GM18870 (cell line): ENCODE data around the gene TSPAN13.

Experiments
- ATAC-seq: cut with Tn5 transposase; IDR thresholded peaks from one replicate; pipeline ENCODE4 v1.9.1; 2021; ENCODE audit warnings: moderate library complexity; ENCODE audit not compliant: unreplicated experiment

The TSPAN13 gene

DNA sequence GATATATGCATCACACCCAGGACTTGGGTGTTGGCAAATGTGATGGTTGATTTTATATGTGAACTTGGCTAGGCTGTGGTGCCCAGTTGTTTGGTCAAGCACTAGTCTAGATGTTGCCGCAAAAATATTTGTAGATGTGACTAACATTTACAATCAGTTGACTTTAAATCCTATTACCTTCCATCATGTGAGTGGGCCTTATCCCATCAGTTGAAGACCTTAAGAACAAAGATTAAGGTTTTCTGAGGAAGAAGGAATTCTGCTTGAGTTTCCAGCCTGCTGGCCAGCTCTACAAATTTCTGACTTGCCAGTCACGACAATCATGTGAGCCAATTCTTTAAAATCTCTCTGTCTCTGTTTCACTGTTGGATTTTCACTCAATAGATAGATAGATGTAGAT is 20.3 kb downstream of the TSPAN13 start:
- ATAC-seq: no peak

DNA sequence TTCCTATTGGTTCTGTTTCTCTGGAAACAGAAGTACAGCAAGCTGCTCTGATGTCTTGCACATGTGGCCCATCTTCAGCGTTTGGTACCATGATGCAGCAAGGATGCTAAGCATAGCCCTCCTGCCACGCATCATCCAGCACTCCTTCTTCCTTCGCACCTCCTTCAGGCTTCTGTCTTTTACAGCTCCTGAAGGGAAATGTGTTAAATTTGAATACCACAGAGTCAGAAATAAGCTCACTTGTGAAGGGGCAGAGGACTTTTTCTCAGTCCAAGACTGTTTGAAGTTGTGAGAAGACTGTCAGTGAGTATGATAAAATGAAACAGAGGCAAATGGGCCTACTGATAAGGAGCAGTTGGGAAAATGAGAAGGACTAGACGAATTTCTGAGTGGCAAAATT is 20.7 kb downstream of the TSPAN13 start:
- ATAC-seq: no peak

DNA sequence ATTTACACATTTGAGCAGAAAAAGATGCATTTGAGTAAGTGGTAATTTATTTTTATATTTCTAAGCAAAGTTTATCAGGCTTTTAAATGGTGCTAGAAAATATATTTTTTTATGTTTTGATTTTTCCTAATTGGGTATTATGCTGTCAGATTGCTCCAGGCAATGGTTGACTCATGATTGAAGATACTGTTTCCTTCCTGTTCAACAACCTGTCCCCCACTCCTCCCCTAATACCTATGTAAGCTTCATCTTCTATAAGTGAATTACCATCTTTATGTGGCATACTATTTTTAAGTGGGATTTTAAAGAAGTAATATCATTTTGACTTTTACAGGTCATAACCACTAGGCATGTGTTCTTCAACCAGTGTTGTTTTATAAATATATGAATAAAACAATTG is 21.4 kb downstream of the TSPAN13 start:
- no peak for ATAC-seq

DNA sequence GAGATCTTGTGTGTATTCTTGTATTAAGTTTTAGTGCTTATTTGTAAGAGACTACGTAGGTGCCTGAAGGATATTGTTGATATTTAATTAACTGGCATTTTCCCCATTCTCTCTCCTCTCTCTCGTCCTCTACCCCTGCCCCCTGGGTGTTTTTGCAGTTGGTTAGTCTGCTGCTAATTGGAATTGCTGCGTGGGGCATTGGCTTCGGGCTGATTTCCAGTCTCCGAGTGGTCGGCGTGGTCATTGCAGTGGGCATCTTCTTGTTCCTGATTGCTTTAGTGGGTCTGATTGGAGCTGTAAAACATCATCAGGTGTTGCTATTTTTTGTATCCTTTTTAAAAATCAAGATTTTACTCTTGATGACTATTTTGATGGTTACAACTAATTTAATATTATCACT is 22.5 kb downstream of the TSPAN13 start:
- no peak for ATAC-seq

DNA sequence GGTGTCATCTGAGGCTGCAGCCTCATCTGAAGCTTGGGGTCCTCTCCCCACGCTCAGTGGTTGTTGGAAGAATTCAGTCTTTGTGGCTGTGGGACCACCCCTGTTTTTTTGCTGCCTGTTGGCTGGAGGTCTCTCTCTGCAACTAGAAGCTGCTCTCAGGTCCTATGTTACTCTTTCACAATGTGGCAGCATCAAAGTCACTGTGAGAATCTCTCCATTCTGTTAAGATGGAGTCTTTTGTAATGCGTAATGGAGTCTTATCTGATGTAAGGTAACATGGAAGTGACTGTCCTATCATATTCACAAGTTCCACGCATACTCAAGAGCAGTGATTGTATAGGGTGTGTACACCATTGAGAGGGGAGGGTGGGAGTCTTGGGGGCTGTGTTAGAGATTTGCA is 24.9 kb downstream of the TSPAN13 start:
- no peak for ATAC-seq

DNA sequence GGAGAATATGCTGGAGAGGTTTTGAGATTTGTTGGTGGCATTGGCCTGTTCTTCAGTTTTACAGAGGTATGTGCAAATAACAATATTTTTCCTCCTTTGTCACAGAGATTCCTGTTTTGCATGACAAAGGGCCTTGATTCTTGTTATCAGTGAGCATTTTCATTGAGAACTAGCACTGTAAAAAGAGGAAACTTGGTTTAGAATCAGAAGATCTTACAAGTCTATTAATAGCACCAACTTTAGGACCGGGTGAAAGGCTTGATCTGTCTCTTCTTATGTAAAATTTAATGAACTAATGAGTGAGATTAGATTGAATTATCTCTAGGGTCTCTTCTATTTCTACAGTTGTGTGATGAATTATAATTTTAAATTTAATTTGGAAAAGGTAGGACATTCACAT is 25.5 kb downstream of the TSPAN13 start:
- no peak for ATAC-seq

DNA sequence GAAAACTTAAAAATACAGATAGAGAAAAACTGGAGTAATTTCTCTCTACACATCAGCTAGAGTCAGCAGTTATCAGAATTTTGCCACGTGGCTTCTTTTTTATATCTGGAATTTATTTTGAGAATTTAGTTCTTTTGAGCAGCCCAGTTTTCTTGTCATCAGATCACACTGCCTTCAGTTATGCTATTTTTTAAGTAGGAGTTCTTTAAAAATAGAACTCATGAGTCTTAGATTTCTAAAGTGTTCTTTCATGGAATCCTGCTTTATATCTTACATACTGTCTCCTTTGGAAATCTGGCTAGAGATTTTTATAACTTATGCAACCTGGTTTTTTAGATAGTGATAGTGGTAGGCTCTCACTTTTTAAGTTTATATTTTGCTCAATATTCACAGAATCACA is 27.0 kb downstream of the TSPAN13 start:
- no peak for ATAC-seq

DNA sequence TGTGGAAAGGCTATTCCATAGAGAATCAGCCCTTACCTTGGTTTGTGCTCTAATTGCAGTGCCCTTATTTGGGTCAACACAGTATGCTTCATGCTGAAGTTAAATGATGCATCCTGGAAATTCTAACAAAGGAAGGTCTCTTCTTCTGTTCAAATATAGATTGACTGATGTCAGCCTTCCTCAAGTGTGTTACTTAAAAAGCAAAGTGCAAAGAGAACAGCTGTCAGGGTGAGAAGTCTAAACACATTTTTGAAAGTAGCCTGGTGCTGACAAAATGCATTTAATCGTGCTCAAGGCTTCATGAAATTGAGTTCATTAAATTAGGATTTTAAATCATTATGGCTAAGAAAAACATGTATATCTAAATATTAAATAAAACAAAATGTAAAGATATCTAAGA is 31.8 kb downstream of the TSPAN13 start:
- no peak for ATAC-seq

DNA sequence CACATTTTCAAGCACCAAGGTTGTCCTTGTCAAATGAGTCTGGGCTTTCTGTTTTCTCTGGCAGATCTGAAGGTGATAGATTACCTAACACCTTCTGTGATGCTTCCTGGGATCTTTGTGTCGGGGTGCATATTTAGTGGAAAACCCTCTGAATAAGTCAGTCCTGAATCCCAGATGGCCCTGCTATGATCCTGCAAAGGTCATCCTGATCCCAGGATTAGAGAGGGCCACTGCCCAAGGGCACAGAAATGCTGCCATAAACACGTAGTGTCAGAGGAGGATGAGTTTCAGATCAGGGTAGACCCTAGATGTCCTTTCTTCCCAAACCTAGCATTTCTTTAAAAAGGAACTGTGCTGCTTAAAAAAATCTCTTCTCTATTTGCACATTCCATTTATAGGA is 32.3 kb downstream of the TSPAN13 start:
- ATAC-seq: no peak

DNA sequence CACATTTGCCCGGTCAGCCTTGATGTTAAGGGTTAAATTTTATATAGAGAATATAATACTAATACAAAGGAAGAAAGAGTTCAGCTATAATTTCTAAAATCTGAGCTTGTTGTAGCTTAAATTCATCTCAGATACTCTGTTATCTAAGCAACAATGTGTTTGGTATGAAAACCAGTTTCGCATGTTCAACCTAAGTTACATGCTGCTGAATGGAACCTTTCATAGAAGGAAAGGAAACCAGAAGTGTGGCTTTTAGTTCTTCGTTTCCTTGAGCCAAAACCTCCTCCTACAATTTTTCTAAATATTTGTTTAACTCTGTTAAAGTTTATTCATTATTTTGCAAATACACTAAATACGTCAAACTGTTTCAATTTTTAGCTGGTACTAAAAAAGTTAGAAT is 32.7 kb downstream of the TSPAN13 start:
- no peak for ATAC-seq

DNA sequence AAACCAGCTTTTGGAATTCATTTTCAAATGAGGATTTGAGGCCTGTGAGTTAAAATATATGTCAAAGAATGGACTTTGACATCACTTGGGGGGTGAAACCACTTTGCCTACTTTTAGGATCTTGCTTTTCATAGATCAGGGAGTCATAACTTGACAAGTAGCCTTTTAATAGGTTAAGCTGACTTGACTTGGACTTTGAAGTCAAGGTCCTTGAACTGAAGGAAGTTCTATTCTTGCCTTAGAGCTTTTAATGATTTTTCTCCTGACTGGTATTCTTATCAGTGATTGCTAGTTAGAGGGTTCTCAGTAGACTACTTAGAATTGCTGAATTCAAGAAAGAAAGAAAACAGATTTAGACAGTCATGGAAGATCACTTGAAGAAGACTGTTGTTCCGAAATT is 33.6 kb downstream of the TSPAN13 start:
- ATAC-seq: no peak

DNA sequence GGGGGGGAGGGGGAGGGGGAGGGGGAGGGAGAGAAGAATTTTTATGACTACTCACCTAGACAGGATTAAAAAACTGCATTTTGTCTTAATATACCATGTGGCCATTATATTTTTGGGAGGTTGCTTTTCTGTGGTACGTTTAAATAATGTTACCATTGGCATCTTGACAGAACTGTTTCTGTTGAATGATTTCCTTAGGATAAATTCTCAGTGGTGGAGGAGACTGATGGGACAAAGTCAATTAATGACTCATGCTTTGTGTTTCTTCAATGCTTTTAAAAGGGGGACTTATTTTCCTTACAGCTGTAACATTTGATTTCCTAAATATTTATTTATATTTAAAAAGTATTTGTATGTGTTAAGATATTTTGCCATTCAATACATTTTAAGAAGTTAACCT is 37.5 kb downstream of the TSPAN13 start:
- no peak for ATAC-seq

DNA sequence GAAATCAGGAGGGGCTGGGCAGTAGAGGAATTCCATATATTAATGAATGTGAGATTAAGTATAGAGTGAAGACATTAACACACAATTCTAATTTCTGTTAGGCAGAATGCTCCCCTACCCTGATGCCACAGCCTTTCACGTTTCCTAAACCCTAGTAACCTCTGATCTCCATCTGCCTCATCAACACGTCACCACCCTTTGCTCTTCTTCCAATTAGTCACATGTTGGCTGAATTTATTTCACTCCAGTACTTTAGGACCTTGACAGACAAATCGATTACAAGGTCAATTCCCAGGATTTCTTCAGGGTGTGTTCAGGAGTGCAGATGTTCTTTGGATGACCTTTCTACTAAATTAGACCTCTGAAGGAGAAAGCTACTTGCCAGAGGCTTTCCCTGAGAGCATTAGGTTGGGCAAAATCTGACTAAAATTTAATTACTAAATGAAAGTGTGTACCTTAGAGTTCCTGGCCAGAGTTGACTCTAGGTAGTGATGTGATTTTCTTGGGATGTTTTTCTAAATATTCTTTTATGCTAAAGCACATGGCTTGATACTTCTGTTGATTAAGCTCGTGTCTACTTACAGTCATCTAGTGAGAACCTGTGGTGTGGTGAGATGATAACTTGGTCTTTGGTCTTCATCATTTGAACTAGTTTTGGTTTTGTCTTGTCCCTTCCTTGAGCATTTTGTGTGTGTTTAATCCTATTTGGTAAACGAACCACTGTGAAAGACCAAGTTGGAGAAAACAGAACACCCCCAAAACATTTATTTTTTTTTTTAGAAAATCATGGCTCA is 38.5 kb downstream of the TSPAN13 start:
- ATAC-seq: no peak

DNA sequence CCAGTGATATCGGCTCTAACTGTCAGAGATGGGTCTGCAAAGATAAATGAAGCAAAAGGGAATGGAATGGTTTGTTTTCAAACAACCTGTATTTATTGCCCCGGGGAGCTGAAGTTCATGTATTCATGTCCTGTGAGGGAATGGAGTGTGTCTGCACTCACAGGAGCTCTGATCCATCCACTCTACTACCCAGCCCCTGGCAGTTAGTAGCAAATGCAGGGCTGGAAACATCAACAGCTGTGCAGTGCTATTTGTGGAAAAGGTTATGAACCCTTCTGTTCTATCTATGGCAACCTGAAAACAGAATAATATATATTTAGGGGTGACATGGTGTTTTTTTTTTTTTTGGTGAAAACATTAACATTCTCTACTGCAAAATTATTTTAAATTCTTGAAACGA is 41.4 kb downstream of the TSPAN13 start:
- ATAC-seq: no peak

DNA sequence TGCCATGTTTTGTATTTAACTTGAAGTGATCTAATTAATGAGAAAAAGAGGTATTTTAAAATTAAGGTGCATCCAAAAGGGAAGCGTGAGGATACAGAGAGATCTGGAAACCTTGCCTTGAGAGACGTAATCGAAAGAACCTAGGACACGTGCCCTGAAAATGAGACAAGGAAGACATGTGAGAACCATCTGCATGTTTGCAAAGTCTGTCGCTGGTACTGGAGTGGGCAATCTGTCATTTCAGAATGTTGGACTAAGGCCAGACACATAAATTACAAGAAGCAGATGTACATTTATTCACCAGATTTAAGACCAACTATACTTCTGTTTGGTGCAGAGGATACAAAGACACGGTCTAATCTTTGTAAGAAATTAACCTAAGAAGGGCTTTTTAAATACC is 42.1 kb downstream of the TSPAN13 start:
- no peak for ATAC-seq

DNA sequence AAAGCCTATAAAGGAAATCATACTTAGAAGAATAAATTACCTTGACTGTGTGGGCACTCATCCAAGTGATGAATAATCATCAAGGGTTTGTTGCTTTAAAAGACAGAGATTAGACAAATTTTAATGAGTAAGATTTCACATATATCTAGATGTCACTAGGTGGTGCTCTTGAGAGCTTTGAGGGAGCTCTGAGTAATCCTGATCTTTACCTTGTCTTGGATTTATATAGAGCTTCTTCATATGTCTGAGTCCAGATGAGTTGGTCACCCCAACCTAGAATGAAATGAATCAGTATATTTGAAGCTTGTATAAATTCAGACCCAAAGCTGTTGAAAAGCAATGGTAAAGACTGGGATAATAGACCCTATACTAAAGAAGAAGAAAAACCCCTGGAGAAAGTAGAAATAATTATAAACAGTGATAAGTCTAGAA is 47.6 kb downstream of the TSPAN13 start:
- peak; percentile 75 for ATAC-seq

DNA sequence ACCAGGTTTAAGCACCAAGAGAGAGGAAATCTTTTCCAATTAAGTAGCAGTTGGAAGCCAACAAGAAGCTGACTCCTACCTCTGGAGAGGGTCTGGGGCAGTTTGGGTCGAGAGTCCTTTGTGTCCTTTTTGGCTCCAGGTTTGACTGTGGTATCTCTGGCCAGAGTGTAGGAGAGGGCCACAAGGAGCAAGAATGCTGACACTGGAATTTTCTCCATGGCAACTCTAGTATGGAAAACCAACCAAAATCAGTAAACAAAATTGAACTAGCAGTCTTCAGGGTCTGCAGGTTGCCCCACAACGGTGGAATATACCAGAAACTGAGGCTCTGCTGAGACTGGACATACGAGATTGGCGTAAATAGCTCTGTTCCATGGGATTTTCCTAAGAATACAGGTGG is 48.0 kb downstream of the TSPAN13 start:
- no peak for ATAC-seq

DNA sequence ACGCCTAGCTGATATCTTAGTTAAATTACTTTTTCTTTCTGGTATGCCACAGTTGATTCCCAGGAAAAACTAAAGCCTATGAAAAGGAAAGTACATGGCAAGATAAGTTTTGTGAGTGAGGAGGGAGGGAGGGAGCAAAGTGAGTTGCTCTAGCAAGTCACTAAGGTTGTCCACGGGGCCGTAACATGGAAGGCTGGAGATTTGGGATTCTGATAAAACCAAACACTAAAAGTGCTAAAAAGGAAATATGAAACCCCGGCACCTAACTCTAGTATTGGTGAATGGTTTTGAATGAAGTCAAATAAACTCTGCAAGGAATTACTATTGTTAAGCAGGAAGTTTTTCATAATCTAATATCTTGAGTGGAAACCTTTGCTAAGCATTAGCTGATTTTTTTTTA is 49.6 kb downstream of the TSPAN13 start:
- no peak for ATAC-seq

DNA sequence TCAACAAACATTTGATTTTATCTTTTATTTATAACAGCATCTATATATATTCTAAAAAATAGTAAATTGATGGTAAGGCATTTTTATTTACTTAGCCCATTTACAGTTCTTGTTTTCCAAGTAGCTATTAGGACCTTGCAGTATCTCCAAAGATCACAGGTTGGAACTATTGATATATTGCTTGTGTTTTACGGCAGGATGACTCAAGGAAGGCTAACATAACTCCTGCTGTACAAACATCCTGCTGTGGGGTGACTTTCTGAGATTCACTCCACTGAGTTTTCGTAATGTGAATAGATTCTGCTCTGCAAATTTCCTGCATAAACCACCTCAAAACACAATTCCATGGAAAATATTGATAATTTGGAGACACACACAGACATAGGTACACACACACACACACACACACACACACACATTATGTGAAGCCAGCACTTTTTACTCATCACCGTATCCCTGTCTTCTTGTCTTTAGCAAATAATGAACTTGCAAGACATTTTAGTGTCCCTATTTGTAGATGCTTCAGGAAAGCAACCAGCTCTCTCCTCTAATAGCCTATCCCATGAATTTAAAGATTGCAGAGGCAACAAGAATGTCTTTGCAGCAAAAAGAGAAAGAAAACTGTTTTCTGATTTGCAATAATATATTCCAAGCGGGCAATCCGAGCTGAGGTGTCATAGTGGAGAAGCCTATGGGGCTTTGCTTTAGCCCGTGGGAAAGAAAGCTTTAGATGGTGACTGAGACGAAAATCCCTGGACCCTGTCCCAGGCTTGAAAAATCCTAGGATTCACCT is 50.5 kb downstream of the TSPAN13 start:
- no peak for ATAC-seq

DNA sequence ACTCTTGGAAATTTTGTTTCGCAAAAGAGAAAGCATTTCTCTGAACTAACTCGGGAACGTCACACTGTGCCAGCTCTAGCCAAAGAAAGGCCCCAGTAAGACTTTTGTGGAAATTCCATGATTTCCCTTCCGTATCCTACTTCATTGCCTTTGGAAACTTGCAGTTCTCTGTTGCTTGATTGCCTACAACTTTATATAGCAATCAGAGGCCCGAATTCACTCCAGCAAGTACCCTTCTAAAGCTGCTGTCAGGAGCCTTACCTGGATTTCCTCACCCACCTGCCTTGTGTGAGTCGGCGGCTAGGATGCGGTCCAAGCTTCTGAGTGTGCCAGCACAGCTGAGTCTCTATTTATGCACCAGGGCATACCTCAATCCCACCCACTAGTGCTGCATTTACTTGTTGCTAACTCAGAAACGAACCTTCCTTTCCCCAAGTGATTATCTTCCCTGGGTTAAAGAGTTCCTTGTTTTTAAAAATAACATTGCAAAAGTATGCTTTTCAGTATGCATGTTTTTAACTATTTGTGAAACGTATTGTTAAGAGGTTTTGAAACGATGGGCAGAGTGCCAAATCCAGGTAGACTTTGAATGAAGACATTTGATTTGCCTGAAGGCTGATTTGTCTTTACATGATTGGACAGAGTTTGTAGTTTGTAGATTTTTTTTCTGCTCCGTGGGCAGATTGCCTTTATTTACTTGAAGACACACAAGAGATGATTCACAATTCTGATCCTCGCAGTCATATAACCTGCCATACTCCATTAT is 51.3 kb downstream of the TSPAN13 start, which contains the start of gene AGR2:
AGR2 (minus strand) TSS at position 326 of the 766 bp plus-strand sequence. CDS start 3,203 bp downstream, outside the sequence.
- no peak for ATAC-seq

DNA sequence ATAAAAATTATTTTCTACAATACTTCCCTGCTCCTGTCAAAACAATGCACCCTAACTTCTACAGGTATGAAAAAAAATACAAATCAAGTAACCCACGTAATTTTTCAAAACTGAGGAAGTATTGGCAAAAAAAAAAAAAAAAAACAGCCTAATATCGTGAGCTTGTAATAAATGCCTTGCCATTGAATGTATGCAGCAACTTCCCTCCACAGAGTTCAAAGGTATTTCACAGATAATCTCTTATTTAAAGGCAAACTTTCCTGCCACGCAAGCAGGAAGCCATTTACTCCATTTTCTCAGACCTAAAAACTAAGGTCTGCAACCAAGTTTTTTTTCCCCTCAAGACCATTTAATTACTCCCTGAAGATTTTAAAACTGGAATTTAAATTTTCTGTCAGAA is 51.9 kb downstream of the TSPAN13 start:
- ATAC-seq: no peak

DNA sequence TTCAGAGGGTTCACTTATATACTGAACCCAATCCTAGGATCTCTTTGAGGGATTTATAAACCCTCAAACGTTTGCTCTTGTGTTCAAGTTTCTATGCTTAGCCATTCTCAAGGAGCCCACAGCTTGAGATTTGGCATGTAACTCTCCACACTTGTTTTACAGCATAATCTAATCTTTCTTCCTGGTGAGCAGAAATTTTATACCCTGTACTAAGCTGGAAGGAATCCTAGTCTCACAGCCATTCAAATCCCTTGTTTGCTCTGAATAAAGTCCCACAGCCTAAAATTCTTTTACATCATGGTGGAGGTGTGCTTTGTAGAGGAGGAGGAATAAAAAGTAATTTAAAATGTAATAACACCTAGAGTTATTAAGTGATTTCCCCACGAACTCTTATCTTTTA is 56.6 kb downstream of the TSPAN13 start:
- ATAC-seq: no peak
